Measurements from ENCODE around the gene ETS2.
A peak's percentile ranks its signal among the peaks of the same experiment; 100 is the strongest.

The ETS2 gene

DNA sequence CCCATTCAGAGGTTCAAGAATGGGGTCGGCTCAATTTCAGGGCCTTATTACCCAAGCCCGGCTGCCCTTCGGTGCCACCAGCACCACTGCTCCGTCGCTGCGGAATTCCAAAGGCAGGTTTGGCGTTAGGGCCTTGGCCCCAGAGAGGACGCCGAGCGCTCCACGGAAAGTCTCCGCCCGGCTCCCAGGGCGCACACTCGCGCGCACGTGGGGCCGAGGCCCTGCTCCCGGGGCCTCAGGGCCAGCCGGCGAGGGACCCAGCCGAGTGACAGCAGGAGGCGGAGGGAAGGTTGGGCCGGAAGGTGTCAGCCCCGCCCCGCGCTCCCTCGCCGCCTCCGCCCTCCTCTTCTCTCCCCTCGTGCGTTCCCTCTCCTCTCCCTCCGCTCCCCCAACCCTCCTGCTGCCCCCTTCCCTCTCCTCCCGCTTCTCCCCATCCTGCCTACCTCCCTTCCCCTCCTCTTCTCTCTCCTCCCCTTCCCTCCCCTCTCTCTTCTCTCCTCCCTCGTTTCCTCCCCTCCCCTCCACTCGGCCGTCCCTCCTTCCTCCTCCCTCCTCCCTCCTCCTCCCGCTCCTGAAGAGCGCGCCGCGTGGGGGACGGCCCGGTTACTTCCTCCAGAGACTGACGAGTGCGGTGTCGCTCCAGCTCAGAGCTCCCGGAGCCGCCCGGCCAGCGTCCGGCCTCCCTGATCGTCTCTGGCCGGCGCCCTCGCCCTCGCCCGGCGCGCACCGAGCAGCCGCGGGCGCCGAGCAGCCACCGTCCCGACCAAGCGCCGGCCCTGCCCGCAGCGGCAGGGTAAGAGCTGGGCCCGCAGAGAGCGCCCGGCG lies at the start of gene ETS2:
Gene ETS2, plus strand, starts transcription at position 602 of the 825 bp plus-strand sequence. CDS start 4,106 bp downstream, outside the sequence.
- peak; percentile 53 to 71 for DNase-seq (ENCODE audit: low read depth in 2 of 2)

DNA sequence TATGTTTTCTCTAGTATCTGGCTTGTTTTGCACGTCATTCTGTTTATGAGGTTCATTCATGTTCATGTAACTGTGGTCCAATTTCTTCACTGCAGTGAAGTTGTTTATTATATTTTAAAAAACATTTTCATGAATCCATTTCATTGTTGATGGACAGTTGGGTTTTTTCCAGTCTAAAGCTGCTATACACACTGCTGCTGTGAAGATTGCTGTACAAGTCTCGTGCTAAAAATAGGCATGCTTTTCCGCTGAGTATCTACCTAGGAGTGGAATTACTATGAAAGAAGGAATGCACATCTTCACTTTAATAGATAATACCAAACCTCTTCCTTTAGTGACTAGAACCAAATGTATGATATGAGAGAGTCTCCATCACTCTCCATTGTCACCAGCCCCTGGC lies 49.0 kb upstream of the ETS2 start:
- DNase-seq (ENCODE audit: low read depth in 2 of 2), result no peak

DNA sequence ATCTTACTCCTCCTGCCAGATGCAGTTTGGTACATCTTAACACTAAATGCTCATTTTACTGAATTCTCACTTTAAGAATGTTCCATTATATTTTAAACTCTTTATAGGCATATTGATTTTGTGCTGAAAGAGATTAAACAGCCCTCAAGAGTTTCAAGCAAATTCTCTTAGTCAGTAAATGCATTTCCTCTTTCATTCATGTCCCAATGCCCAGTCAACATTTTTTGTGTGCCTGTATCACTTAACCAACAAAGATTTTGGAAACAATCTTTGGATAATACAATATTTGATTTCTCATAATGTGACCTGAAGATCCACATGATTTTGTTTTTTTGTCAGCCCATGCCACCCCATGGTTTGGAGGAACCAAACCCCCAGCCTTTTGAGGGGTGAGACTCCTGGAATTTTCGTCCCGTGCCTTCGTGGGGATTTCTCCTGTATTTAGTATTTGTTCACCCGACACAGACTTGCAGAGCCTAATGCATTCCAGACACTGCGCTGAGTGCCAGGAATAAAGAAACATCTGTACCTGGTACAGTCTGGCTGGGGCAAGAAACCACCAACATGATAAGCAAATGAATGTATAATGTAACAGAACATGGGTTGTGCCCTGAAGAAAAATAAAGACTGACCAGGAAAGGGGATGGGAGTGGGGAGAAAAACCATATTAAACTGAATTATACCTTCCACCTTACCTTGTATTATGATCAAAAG lies 47.1 kb upstream of the ETS2 start:
- DNase-seq (ENCODE audit: low read depth in 2 of 2), result no peak

DNA sequence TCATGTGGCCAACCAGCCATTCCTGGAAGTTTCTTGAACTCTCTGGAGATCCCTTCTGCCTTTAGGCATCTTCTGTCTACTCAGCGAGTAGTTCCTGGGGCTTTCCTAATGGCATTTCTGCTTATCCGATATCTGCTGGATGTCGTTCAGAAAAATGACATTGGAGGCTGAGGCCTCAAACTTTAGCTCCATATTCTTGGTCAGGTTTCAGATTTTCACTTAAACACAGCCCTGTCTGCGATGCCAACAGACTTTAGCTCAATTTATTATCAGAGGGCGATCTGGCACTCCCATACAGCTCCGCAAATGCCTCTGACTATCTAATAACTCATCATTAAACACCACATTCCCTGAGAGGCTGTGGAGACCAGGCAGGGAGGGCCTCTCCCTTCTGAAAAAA lies 46.3 kb upstream of the ETS2 start:
- no peak for DNase-seq (ENCODE audit: low read depth in 2 of 2)

DNA sequence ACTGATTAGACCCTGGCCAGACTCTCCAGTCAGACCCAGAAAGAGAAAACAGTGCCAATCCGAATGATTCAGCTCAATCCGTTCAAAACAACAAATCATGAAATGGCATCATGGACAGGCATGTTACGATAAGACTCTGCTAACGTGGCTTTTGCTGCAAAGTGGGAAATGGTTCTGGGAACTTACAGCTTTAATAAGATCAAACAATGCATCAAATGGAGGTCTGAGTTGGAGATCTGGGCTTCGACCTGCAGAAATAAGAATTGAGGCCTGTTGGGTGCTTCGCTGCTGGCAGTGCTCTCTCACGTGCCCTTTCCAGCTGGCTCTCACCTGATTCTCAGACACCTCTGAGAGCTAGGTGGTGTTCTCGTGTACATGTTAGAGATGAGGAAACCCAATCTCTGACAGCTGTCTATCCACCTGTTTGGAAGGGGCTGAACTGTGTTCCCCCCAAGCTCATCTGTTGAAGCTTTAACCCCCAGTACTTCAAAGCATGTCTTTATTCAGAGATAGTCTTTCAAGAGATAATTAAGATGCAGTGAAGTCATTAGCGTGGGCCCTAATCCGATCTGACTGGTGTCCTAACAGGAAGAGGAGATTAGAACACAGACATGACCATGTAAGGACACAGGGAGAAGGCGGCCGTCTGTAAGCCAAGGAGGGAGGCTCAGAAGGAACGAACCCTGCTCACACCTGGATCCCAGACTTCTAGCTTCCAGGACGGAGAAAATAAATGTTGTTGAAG lies 45.5 kb upstream of the ETS2 start:
- no peak for DNase-seq (ENCODE audit: low read depth in 2 of 2)

DNA sequence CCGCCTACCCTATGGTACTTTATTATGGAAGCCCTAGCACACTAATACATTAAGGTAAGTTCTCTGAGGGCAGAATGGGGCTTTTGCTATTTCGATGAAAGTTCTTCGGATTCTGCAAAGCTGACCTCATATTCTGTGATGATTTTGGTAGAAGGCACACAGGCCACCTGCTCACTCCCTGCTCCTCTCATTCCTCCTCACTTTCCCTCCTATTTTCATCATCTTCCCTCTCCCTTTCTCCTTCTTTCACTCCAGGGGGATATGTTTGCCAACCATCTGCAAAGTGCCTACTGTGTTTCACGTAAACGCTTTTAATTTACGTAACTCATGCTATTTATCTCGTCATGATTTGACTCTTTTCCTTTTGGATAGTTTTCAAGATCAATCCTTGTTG lies 45.0 kb upstream of the ETS2 start:
- no peak for DNase-seq (ENCODE audit: low read depth in 2 of 2)

DNA sequence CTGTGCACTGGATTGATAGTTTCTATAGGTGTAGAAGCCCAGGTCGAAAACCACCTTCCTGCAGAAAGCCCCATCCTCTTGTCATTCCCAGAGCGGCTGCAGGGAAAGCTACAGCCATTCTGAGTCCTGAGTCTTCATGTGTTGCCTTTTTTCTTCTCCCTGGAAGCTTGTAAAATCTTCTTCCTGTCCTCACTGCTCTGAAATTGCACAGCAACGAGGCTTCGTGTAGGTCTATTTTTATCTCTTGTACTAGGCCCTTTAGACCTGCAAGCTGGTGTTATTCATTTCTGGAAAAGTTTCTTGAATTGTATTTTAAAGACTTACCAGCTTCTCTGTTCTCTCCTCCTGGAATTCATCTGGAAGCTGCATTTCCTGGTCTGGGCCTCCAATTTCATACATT lies 44.2 kb upstream of the ETS2 start:
- DNase-seq (ENCODE audit: low read depth in 2 of 2), result no peak

DNA sequence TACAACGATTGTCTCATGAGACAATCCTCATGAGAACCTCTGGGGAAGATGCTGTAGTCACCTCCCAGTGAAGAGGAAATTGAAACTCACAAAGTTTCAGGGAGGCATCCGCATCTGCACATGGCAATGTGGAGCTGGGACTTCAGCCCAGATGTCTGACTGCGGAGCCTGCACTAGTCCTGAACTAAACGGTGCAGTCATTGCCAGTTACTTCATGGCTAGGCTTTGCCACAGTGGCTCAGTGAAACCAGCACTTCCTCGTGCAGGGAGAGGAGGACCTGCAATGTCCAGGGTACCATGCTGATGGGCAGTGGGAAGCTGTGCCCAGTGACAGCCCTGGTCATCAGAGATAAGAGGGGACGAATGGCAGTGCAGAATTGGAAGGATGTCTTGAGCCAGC lies 40.7 kb upstream of the ETS2 start:
- DNase-seq (ENCODE audit: low read depth in 2 of 2), result no peak

DNA sequence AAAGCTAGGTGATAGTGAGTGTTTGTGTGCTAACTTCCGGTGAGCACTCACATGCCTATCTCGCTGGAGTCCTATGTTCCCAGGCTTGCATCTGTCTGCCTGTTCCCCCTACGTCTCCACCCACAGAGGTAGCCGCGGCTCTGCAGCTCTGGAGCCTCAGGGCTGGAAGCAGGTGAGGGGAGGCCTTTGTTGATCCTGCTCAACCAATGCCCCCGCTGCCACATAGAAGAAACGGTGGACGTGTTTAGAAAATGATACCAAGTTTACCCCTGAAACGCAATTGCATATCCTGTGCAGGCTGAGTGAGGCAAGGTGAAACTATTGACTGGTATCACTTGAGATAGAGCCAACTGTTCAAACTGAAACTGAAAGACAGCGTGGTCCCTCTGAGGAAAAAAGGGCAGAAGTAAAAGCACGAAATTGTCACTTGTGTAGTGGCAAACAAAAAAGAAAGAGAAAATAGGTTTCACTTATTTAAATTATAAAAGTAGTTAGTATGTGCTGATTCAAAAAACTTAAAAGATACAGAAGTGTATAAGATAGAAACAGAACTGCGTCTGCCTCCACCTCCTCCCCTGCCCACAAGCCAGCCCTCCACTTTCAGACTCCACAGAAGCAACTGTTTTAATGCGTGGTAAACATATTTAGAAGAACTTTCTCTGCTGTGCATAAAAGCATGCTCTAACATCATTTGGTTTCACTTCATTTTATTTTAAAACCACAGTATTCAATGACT lies 38.6 kb upstream of the ETS2 start:
- DNase-seq (ENCODE audit: low read depth in 2 of 2), result peak in 1 of 2 donors; percentile 59

DNA sequence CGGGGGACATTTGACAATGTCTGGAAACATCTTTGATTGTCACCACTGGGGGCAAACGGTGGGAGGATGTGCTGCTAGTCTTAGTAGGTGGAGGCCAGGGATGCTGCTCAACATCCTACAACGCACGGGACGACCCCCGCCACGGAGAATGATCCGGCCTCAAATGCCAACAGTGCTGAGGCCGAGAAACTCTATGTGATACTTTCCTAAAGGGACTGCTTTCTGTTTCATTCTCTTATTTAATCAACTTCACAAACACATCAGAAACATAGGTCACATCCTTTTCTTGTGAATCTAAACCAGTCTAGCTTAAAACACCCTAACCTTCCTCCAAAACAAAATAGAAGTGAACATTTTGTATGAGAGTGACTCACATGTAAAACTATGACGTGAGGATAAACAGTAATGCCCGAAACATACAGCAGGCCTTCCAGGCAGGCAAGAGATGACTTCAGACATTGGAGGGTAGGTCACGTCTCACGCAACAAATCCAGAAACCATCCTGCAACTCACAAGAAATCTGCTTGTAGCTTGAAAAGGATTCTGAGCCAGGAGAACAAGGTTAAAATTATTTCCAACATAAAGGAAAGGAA lies 37.2 kb upstream of the ETS2 start:
- DNase-seq (ENCODE audit: low read depth in 2 of 2), result peak; percentile 43 to 51

DNA sequence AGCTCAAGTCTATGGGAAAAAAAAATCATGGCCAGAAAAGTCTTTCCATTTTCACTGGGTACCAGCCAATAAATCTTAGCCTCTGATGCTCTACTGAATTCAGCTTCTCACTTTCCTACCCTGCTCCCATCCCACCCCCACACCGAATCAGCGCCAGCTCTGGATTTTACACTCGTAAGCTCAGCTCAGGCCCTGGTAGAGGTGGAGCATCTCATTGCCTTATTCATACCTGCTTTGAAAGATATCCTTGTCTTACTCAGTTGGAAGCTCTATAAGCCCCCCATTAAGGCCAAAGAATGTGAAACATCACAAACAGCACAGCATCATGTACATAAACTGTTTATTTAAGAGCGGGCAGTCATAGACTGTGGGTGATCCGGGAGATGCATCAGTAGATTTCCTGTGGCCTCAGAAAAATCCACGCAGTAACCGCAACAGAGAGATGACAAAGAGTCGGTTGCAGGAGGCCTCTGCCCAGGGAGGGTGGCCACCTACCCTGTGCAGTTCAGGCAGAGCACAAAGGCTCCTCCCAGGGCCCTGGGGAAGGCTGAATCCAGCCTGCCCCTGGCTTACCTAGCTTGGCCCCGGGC lies 36.4 kb upstream of the ETS2 start:
- no peak for DNase-seq (ENCODE audit: low read depth in 2 of 2)

DNA sequence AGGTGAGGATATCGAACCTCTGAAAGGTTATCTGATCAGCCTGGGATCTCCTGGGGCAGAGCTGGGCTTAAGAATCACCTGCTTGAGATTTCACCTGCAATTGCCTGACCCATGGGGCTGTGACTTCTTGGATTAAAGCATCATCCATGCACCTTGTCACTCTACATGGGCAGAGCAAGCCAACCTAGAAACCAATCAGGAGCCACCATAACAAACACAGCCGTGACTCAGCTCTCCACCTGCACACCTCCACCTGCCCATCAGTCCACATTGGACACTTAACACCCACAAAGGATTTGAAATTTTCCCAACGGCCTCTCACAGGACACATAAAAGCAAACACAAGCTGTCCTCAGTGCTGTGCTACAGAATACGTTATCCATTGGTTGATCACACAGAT lies 35.1 kb upstream of the ETS2 start:
- DNase-seq (ENCODE audit: low read depth in 2 of 2), result no peak

DNA sequence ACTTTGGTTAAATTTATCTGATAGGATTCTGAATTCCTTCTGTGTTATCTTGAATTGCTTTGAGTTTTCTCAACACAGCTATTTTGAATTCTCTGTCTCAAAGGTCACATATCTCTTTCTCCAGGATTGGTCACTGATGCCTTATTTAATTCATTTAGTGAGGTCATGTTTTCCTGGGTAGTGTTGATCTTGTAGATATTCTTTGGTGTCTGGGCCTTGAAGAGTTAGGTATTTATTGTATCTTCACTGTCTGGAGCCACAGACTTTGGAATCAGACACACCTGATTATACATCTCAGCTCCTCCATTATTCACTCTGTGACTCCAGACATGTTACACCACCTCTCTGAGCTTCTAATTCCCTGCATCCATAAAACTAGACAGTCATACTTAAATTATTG lies 34.2 kb upstream of the ETS2 start:
- DNase-seq (ENCODE audit: low read depth in 2 of 2), result no peak

DNA sequence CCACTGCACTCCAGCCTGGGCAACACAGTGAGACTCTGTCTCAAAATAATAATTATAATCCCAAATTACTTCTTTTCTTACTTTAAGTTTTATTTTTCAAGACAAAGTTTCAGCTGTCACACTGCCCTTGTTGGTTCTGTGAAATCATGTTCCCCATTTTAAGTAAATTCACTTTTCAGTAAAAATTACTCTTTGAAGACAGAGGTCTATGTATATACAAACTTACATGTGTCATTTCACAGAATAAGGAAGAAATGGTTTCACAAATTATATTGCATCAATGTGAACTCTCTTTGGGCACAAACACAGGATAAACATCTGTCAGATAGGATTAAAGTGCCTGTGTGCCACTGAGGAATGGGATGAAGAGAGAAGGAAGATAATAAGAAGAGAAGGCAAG lies 33.1 kb upstream of the ETS2 start:
- DNase-seq (ENCODE audit: low read depth in 2 of 2), result no peak

DNA sequence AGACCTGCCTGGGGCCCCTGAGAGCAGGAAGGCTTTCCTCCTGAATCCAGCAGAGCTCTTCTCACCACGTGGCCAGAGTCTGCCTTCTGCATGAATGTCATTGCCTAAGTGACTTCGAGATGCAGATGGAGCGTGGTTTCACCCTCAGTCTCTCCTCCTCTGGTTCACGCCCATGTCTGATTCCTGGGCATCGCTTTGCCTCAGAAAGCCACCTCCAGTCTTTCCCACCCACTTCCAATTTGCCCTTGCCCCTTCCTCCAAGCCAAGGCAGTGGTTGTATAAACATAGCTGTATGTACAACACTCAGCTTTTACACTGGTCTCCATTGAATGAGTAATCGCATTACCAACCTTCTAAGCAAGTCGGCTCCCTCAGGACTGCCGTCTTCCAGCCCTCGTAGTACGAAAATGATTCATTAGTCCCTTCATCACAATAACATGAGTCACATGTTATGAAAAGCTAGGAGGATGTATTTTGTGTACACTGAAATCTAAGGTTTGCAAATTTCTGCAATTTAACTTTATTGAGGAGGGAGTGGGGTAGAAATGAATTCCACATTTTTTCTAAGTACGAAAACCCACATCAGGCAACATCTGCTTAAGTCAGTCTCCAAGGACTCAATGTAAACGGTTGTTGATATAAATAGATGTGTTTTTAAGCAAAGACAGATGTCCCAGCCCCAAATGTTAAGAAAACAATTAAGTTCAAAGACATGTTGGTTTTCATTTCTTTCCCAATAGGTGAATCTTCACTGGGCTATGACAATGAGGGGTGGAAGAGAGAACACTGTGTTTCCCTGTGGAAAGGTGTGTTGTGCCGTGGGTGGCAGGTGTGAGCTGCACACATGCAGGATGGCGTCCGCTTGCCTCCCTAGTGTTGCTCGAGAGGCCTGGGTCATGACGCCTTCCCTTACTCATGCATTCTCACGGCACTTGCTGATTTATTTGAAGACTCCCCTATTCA lies 32.3 kb upstream of the ETS2 start:
- no peak for DNase-seq (ENCODE audit: low read depth in 2 of 2)

DNA sequence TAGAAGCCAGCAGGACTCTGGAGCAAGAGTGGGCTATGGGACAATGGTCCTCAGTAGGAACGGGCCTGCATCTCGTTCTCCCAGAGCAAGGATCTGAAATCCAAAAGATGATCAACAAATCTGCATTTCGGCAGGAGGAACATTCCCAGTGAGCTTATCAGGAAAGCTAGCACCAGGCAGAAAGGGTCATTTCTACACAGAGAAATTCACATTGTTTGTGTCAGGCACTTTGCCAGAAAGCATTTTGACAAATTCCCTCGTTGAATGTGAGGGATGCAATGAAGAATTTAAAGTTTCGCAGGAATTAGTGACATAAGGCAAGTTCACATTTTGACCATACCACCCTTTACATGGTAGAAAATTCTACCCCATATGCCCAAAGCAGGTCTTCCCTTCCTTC lies 31.6 kb upstream of the ETS2 start:
- no peak for DNase-seq (ENCODE audit: low read depth in 2 of 2)

DNA sequence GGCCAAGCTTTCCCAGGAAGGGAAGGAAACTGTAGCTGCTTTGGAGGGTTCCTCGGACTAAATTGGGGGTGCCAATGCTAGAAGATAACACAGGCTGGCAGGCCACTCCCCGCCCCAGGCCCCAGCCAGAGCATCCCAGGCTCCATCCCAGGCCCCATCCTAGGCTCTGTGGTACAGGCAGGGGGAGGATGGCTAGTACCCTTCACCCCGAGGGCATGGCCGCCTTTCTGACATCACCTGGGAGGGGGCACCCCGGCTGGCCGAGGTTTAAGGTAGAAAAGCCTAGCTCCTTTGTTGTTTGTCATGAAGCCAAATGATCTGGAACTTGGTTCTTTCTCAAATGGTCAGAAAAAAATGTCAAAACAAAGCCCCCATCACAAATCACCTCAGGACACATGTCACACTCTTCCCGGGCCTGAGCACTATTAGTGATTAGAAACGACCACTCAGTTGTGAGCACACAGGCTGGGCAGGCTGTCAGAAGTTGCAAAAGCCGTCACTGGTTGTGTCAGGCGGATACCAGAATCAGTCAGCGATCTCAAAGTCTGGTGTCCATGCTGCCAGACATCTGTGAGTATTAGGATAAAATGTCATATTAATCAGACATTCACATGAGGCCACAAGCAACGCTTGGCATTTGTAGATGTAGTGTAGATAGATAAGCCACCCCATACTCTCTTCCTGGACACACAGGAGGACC lies 31.0 kb upstream of the ETS2 start:
- no peak for DNase-seq (ENCODE audit: low read depth in 2 of 2)

DNA sequence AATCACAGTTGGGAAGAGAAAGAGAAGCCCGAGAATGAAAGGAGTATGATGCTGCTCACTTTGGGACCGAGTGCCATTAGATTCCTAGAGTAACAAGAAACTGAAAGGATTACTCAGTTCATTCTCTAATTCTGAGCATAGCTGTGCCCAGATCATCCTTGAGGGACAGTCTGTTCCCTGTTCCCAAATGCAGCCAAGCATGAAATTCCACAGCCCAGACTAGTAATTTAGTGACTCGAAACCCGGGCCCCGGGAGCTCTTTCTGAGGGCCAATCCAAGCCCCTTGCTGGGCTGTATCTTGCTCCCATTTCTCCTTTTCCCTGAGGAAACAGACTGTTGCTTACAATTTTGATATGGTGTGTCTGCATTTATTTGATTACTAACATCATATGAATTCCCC lies 30.0 kb upstream of the ETS2 start:
- no peak for DNase-seq (ENCODE audit: low read depth in 2 of 2)

DNA sequence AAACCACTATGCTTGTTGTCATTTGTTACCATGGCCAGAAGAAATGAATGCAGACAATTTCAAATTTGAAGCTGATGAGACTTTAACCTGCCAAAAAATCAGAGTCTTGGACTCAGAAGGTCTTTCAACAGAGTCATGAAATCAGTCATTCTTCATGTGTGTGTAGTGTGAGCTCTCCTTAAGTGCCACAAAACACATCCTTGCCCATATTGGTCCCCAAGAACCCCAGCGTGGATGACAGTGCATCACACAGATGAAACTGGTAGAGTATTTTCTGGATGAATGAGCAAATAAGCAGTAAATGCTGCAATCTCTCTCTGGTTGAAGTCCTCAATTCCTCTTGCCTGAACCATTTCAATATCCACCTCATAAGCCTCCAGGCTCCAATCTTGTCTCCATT lies 28.7 kb upstream of the ETS2 start:
- DNase-seq (ENCODE audit: low read depth in 2 of 2), result no peak

Measured in stimulated activated CD4-positive, alpha-beta T cell treated with anti-CD3 and anti-CD28 coated beads, Interleukin-15, amount 100 ng/mL, for 48 hours (primary cell).